Transverse colon (tissue), 4 donors: ENCODE results near the gene CAND2. TPM values are rescaled to one million over a fixed set of nuclear protein-coding genes. Genes with fewer than 3 reads are reported as not detected.

Experiments used
- DNase-seq: peaks from one replicate; pipeline ENCODE4 v3.0.0-alpha.2; 2019
- H3K27ac ChIP-seq, 4 donors: fragments of 200-600 bp; sonication (generic); 2 replicates each; pipeline ENCODE4 v1.5.1; 2016 to 2018; ENCODE audit warnings: inconsistent platforms in 4 of 4
- H3K27me3 ChIP-seq: fragments of 200-600 bp; sonication (generic); 2 replicates; pipeline ENCODE4 v1.5.1; 2017; ENCODE audit warnings: inconsistent platforms
- H3K36me3 ChIP-seq, 4 donors: fragments of 200-600 bp; sonication (generic); 2 replicates each; pipeline ENCODE4 v1.5.1; 2017 to 2019; ENCODE audit warnings: inconsistent platforms in 4 of 4
- H3K4me1 ChIP-seq, 4 donors: fragments of 200-600 bp; sonication (generic); 2 replicates each; pipeline ENCODE4 v1.5.1; 2017 to 2020; ENCODE audit warnings: inconsistent platforms in 4 of 4
- H3K4me3 ChIP-seq, 4 donors: fragments of 200-600 bp; sonication (generic); 1 replicate in 1 of 4; 2 replicates in 3 of 4; pipeline versions ENCODE4 v1.5.1 to v1.6.1; 2017 to 2019; ENCODE audit warnings: inconsistent platforms in 4 of 4
- H3K9me3 ChIP-seq, 2 donors: fragments of 200-600 bp; sonication (generic); 2 replicates each; pipeline ENCODE4 v1.5.1; 2017 to 2019; ENCODE audit warnings: inconsistent platforms in 2 of 2
- EP300 ChIP-seq: sonication (generic); formaldehyde crosslinking; IDR thresholded peaks from one replicate; pipeline ENCODE4 v1.6.1; 2017; ENCODE audit warnings: antibody characterized with exemption, low read depth
- POLR2A ChIP-seq: fragments of 450-650 bp; IDR thresholded peaks from one replicate; pipeline ENCODE4 v1.6.1; 2016; ENCODE audit warnings: antibody characterized with exemption, mild to moderate bottlenecking, moderate library complexity
- POLR2AphosphoS5 ChIP-seq, 3 donors: sonication (generic); formaldehyde crosslinking; IDR thresholded peaks; one replicate each; pipeline ENCODE4 v1.6.1; 2016; ENCODE audit warnings: antibody characterized with exemption in 3 of 3
- WGBS, 2 donors: methylation state at CpG; one replicate each; pipeline ENCODE4 v1.1.5; 2018; ENCODE audit warnings: low coverage in 1 of 2; 5-methylcytosine and 5-hydroxymethylcytosine counted together
- in situ Hi-C, 4 donors: fragments of 200-750 bp; cut with MboI; loops; one replicate each; pipeline versions ENCODE4 v1.15.0 to v1.15.1; 2017; ENCODE audit warnings: low sequenced_read_pairs in 3 of 4, low pct_ligation_motif_present in 1 of 4, low pct_unique_long_range_greater_than_20kb in 1 of 4
- intact Hi-C: fragments of 100-400 bp; cut with DNase I; formaldehyde crosslinking; loops from one replicate; pipeline ENCODE4 v1.15.1; 2023; ENCODE audit warnings: low total_unique reads
- total RNA-seq, 4 donors: library from RNA; depleted of rRNA; stranded (reverse); fragments of >200 nt; gene quantifications; one replicate each; pipeline ENCODE4 v1.1.0, GENCODE V29; 2016
- TF ChIP-seq, protein P1 (sequence below), 5 experiments: fragments of 200-600 bp in 3 of 5; fragments of 450-650 bp in 2 of 5; sonication (generic) in 3 of 5; IDR thresholded peaks; 1 replicate in 2 of 5; 2 replicates in 3 of 5; pipeline ENCODE4 v1.5.1; 2016 to 2017; ENCODE audit warnings: antibody characterized with exemption in 5 of 5, inconsistent platforms in 3 of 5, mild to moderate bottlenecking in 2 of 5, moderate library complexity in 1 of 5

CAND2 gene
- total RNA-seq, 4 donors from 2014 or later = 2.7 to 18.3 (median 9.7) TPM

DNA sequence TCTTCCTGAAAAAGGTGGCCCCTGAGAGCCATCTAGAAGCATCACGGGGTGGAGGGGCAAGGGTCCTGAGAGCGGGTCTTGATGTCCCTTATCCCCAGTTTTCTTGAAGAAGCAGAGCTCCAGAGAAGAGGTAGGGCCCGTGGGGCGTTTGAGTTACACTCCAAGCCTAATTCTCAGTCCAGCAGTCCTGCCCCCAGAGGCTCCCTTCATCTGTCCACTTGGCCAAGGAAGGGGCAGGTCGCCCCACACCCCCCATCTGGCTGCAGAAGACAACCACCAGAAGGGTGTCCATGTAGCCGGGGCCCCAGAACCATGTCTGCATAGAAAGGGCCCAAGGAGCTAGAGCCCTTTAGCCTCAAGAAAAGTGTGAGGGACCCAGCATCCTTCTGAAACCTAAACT lies 70.4 kb downstream of the CAND2 start:
- H3K27ac ChIP-seq = no peak overlapping the region
- TF ChIP-seq POLR2A (no peak), POLR2AphosphoS5 (IDR thresholded peaks at IDR 0.05) (no peak), EP300 (no peak)
- TF ChIP-seq, protein P1, sequence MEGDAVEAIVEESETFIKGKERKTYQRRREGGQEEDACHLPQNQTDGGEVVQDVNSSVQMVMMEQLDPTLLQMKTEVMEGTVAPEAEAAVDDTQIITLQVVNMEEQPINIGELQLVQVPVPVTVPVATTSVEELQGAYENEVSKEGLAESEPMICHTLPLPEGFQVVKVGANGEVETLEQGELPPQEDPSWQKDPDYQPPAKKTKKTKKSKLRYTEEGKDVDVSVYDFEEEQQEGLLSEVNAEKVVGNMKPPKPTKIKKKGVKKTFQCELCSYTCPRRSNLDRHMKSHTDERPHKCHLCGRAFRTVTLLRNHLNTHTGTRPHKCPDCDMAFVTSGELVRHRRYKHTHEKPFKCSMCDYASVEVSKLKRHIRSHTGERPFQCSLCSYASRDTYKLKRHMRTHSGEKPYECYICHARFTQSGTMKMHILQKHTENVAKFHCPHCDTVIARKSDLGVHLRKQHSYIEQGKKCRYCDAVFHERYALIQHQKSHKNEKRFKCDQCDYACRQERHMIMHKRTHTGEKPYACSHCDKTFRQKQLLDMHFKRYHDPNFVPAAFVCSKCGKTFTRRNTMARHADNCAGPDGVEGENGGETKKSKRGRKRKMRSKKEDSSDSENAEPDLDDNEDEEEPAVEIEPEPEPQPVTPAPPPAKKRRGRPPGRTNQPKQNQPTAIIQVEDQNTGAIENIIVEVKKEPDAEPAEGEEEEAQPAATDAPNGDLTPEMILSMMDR (IDR thresholded peaks at IDR 0.05) = no peak
- DNase-seq = no peak
- WGBS, 2 donors = 73% methylated on average over 6 of the region's 6 CpGs; no CpG with 5 or more reads in 1 of the 2 donors
- peaks cover 3 to 14% (median 11%) of the 10 kb centered on the region in 4 donors for H3K4me1 ChIP-seq
- H3K27me3 ChIP-seq = peaks cover 9% of the 10 kb centered on the region
- in situ Hi-C loops (no loop called here), intact Hi-C loops (loop anchor here (10.0 kb wide), 1 partner anchor 118 kb away; no protein-coding TSS in a partner anchor)
- H3K9me3 ChIP-seq = no peaks in the 10 kb centered on the region
- H3K4me3 ChIP-seq = no peak overlapping the region
- H3K36me3 ChIP-seq = no peaks in the 10 kb centered on the region

DNA sequence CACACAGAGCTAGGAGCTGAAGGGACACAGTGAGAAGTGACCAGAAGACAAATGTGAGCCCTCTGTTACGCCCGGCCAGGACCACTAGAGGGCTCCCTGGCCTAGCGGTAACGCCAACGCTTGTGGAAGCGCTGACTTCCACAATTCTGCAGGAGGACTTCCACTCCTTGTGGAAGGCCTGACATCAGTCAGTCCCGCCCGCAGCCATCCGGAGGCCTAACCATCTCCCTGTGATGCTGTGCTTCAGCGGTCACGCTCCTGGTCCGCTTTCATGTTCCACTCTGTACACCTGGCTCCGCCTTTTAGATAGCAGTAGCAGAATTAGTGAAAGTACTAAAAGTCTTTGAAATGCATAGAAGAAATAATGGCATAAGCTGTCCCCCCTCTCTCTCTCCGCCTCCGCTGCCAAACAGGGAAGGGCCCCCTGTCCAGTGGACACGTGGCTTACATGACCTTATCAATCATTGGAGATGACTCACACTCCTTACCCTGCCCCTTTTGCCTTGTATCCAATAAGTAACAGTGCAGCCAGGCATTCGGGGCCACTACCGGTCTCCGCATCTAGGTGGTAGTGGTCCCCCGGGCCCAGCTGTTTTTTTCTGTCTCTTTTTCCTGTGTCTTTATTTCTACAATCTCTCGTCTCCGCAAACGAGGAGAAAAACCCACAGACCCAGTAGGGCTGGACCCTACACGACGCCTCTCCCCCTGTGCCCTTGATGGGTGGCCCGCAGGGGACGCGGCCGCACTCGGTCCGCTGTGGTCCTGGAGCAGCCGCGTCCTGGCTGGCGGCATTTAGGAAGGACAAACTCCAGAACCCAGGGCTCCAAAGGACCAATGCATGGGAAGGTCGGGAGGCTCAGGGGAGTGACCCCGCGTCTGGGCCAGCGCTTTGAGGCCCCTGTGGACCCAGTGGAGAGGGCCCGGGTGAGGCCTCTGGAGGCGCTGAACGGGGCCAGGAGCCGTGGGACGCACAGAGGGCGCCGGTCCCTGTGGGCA lies 71.9 kb downstream of the CAND2 start:
- peak overlapping the region in 2 of 4 donors; percentile 11 to 35 for H3K4me3 ChIP-seq
- in situ Hi-C loops = no loop called here

DNA sequence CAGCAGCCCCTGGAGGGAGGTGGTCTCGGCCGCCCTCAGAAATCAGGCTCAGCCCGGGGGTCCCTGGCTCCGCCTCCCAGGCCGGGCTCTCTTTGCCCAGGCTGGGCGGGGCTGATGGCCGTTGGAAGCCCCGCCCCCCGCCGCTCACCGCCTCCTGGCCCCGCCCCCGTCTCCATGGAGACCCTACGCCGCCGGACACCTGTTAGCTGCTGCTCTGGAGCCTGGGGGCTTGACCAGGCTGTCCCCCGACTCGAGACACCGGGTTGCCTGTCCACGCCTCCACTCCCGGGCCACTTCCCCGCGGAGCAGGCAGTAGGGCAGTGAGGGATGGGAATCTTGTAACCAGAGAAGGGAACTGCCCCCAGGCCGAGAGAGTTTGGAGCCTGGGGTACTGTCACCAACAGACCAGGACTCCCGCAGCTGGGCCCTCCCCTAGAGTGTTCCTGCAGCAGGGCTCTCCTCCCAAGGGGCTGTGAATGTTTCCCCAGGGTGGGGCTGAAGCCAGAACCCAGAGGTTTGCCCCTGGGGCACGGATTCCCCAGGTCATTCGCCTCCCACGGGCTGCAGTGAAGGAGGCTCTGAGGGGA lies 72.6 kb downstream of the CAND2 start:
- intact Hi-C loops = loop anchor here (10.0 kb wide), 1 partner anchor 116 kb away; no protein-coding TSS in a partner anchor
- Histone ChIP-seq H3K27ac (no peak overlapping the region), H3K36me3 (no peaks in the 10 kb centered on the region), H3K27me3 (peaks cover 9% of the 10 kb centered on the region), H3K4me3 (peak overlapping the region in 2 of 4 donors; percentile 11 to 35), H3K9me3 (no peaks in the 10 kb centered on the region), H3K4me1 (peaks cover 3 to 14% (median 11%) of the 10 kb centered on the region in 4 donors)
- in situ Hi-C loops = no loop called here
- TF ChIP-seq POLR2AphosphoS5 (IDR thresholded peaks at IDR 0.05) = no peak
- no peak for TF ChIP-seq EP300
- no peak for TF ChIP-seq POLR2A
- TF ChIP-seq, protein P1 (IDR thresholded peaks at IDR 0.05) = no peak
- DNase-seq = peak; percentile 67
- 13% methylated on average over 19 of the region's 28 CpGs; no CpG with 5 or more reads in 1 of the 2 donors for WGBS, 2 donors

More for the DNA sequence above, 71.9 kb downstream of the CAND2 start:
- no peak overlapping the region for H3K27ac ChIP-seq
- peak; percentile 82 for DNase-seq
- WGBS, 2 donors = 35 to 67% methylated on average over 18 to 43 of the region's 45 CpGs
- H3K27me3 ChIP-seq = peaks cover 9% of the 10 kb centered on the region
- peaks cover 3 to 14% (median 11%) of the 10 kb centered on the region in 4 donors for H3K4me1 ChIP-seq
- intact Hi-C loops = loop anchor here (1.0 to 10.0 kb wide), 2 partner anchors 23 to 116 kb away; no protein-coding TSS in a partner anchor
- TF ChIP-seq POLR2AphosphoS5 (IDR thresholded peaks at IDR 0.05) = no peak
- TF ChIP-seq, protein P1 (IDR thresholded peaks at IDR 0.05) = peak; percentile 85 to 90 (median 89)
- TF ChIP-seq EP300 = no peak
- no peak for TF ChIP-seq POLR2A
- H3K36me3 ChIP-seq = no peaks in the 10 kb centered on the region
- no peaks in the 10 kb centered on the region for H3K9me3 ChIP-seq

DNA sequence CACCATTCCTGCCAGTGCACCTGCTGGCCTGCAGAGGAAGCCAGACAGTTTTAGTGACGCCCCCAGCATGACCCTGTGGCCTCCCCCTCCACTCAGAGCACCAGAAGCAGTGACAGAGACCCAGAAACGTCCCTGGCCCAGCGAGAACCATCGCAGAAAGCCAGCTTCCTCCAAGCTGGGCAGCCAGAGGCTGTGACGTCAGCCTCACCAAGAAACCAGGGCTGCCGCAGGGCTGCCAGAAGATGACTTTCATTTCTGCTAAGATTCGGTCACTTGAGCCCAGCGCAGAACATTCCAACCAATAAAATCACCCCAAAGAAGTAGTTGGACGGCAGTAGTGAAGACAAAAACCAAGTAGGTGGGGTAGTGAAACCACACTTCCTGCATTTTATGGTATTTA lies 74.5 kb downstream of the CAND2 start:
- no peaks in the 10 kb centered on the region for H3K36me3 ChIP-seq
- 50 to 80% methylated on average over 1 to 9 of the region's 9 CpGs for WGBS, 2 donors
- intact Hi-C loops = no loop called here
- peaks cover 16% of the 10 kb centered on the region for H3K27me3 ChIP-seq
- peak; percentile 46 for DNase-seq
- no peak overlapping the region for H3K27ac ChIP-seq
- TF ChIP-seq EP300 (no peak), POLR2A (no peak), POLR2AphosphoS5 (IDR thresholded peaks at IDR 0.05) (no peak)
- TF ChIP-seq, protein P1 (IDR thresholded peaks at IDR 0.05) = no peak
- H3K4me3 ChIP-seq = no peak overlapping the region
- no peaks in the 10 kb centered on the region for H3K9me3 ChIP-seq
- in situ Hi-C loops = loop anchor here in 1 of 4 donors (5.0 kb wide), 1 partner anchor 959 kb away; no protein-coding TSS in a partner anchor
- H3K4me1 ChIP-seq = peaks cover 3 to 16% (median 12%) of the 10 kb centered on the region in 4 donors
